Stimulated activated CD4-positive, alpha-beta T cell treated with anti-CD3 and anti-CD28 coated beads, Interleukin-2, amount 100 ng/mL, for 48 hours (primary cell): ENCODE measurements around the gene ARHGAP44.

Source experiments
- DNase-seq, 2 donors: peaks; one replicate each; pipeline ENCODE4 v3.0.0-alpha.2; 2020

The ARHGAP44 gene

GRCh38 chr17:13030459-13031300 is 241.4 kb downstream of the ARHGAP44 start:
- DNase-seq = peak; percentile 44 to 51

DNA sequence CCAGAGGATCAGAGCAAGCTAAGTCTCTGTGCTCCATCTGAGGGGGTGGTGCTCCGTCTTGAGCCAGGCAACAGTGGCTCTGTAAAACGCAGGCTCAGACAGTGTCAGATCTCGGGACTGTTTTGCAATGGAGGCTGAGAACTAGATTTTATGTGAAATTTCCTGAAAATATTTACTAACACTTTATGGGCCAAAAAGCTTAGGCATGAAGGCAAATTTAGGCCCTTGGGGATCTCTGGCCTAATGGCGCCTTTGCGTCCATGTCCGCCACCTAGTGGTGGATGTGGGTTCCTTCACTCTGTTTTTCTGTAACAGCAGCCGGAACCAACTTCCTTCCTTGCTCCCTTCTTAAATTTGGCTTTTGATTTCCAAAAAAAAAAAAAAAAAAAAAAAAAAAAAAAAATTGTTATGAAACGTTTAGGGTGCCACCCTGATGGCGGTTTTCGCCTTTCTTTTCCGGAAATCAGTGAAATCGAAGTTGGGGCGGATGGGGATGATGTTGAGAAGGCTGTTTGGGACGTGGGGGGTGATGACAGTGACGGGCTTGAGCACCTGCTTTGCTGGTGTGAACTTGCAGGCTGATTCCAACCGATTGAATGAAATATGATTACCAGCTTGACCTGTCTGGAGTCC is 242.5 kb downstream of the ARHGAP44 start:
- DNase-seq = peak; percentile 46 to 47

GRCh38 chr17:13035420-13035819 is 246.1 kb downstream of the ARHGAP44 start:
- DNase-seq = no peak

DNA sequence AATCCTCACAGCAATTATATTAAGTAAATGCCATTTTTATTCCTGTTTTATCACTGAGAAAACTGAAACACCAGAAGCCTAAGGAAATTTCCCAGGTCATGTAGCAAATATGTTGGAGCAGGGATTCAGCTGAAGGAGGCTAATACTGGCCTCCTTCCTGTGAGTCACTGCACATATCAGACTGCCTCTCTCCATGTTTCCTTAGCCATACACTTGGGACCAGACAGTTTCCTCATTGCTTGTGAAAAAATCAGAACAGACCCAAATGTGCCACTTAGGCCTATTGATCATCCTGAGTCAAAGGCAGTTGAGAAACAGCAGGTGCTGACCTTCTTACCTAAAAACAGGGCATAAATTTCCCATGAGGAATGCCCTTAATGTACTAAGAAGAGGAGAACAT is 247.5 kb downstream of the ARHGAP44 start:
- DNase-seq = no peak

DNA sequence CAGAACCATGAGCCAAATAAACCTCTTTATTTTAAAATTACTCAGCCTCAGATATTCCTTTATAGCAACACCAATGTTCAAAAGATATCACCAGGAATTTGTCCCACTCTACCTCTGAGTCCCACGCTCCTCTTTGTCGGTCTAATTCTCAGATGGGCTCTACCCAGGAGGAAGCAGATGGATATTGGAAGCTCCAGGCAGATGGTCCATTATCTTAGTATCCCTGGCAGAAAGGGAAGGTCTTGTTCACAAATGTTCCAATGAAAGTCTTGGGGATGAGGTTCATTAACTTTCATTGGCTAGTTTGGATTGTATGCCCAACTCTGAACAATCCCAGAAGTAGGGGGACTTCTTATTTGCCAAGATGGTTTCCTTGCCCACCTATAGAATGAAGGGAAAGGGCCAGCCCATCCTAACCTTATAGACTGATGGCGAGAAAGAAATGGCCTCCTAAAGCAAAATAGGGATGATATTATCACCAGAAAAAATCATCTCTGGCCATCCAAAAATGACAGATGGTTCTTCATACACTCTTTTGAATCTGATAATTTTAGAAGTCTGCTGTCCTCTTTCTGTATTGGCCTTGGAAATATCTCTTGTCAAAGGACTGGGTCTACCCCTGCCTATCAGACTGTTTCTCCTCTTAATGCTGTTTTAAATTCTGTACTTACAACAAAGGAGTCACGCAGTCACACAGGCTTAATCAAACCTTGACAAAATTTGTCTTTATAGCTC is 249.8 kb downstream of the ARHGAP44 start:
- DNase-seq = no peak
